Anterior cingulate cortex (tissue), 58 donors: ENCODE measurements around the gene SARM1.
A peak's percentile ranks its signal among the peaks of the same experiment; 100 is the strongest.

Source experiments
- DNase-seq, 58 donors: peaks; one replicate each; lab custom pipeline; 2025; lab: John Stamatoyannopoulos, UW

The SARM1 gene

GRCh38 chr17:28391401-28391800, 19.9 kb downstream of the SARM1 start:
- no peak for DNase-seq

GRCh38 chr17:28392491-28392890, 21.0 kb downstream of the SARM1 start:
- DNase-seq: no peak

- DNase-seq: no peak
Measured at GRCh38 chr17:28394337-28395116, 23.0 kb downstream of the SARM1 start.

GRCh38 chr17:28395426-28395825, 23.9 kb downstream of the SARM1 start:
- no peak for DNase-seq

- no peak for DNase-seq
Measured at GRCh38 chr17:28395968-28396367, 24.5 kb downstream of the SARM1 start.

GRCh38 chr17:28396635-28397239, 25.2 kb downstream of the SARM1 start:
- no peak for DNase-seq

GRCh38 chr17:28397275-28397674, 25.8 kb downstream of the SARM1 start:
- DNase-seq: no peak

GRCh38 chr17:28397687-28398279, 26.3 kb downstream of the SARM1 start:
- DNase-seq: no peak

GRCh38 chr17:28398280-28398981, 26.9 kb downstream of the SARM1 start:
- peak in 1 of 58 donors; percentile 8 for DNase-seq

GRCh38 chr17:28399808-28400207, 28.3 kb downstream of the SARM1 start:
- no peak for DNase-seq

- no peak for DNase-seq
Measured at GRCh38 chr17:28402224-28402630, 30.7 kb downstream of the SARM1 start.

- no peak for DNase-seq
Measured at GRCh38 chr17:28402844-28403243, 31.4 kb downstream of the SARM1 start.

- DNase-seq: no peak
Measured at GRCh38 chr17:28404007-28404406, 32.5 kb downstream of the SARM1 start.

- DNase-seq: no peak
Measured at GRCh38 chr17:28404461-28404811, 32.9 kb downstream of the SARM1 start.

GRCh38 chr17:28404812-28405570, 33.5 kb downstream of the SARM1 start:
- peak in 11 of 58 donors; percentile 19 to 63 (median 32) for DNase-seq

- DNase-seq: peak in 51 of 58 donors; percentile 18 to 73 (median 55)
Measured at GRCh38 chr17:28405632-28406472, 34.4 kb downstream of the SARM1 start, which contains the start of gene SLC46A1. Gene SLC46A1 (minus strand): TSS chr17:28406212. CDS start chr17:28406114, 98 bp downstream.

GRCh38 chr17:28406473-28406814, 35.0 kb downstream of the SARM1 start:
- DNase-seq: peak in 1 of 58 donors; percentile 55

GRCh38 chr17:28407130-28407973, 35.9 kb downstream of the SARM1 start:
- no peak for DNase-seq

- DNase-seq: no peak
Measured at GRCh38 chr17:28407974-28408306, 36.4 kb downstream of the SARM1 start.
